Endodermal cell (in vitro differentiated cells): ENCODE results near the gene PTPRN2. TPM values are rescaled to one million over a fixed set of nuclear protein-coding genes. Genes with fewer than 3 reads are reported as not detected.

Experiments used
- DNase-seq: peaks from one replicate; pipeline ENCODE4 v3.0.0-alpha.2; 2017
- H3K27ac ChIP-seq: 2 replicates; pipeline ENCODE4 v1.5.1; 2013; ENCODE audit warnings: mild to moderate bottlenecking, low read depth, low read length, moderate library complexity
- H3K27me3 ChIP-seq: 2 replicates; pipeline ENCODE4 v1.6.1; 2013; ENCODE audit warnings: mild to moderate bottlenecking, low read length, moderate library complexity; ENCODE audit not compliant: insufficient read depth, control insufficient read depth, poor library complexity, severe bottlenecking
- H3K36me3 ChIP-seq: 2 replicates; pipeline ENCODE4 v1.7.0; 2013; ENCODE audit warnings: mild to moderate bottlenecking, low read length, moderate library complexity; ENCODE audit not compliant: control insufficient read depth, insufficient read depth
- H3K4me1 ChIP-seq: one replicate; pipeline ENCODE4 v1.7.0; 2013; ENCODE audit warnings: low read length; ENCODE audit not compliant: control insufficient read depth, insufficient read depth
- H3K4me3 ChIP-seq: 2 replicates; pipeline ENCODE4 v1.5.1; 2013; ENCODE audit warnings: mild to moderate bottlenecking, low read length, moderate library complexity
- H3K9ac ChIP-seq: 2 replicates; pipeline ENCODE4 v1.6.1; 2013; ENCODE audit warnings: mild to moderate bottlenecking, low read length, moderate library complexity; ENCODE audit not compliant: poor library complexity, severe bottlenecking; ENCODE audit errors: extremely low read depth
- H3K9me3 ChIP-seq: 2 replicates; pipeline ENCODE4 v1.6.1; 2013; ENCODE audit warnings: mild to moderate bottlenecking, low read length, moderate library complexity; ENCODE audit not compliant: control insufficient read depth
- H3K27ac Mint-ChIP-seq: 2 replicates; pipeline ENCODE4 v1.8.0; 2020; ENCODE audit warnings: mixed read lengths
- H3K27me3 Mint-ChIP-seq: 2 replicates; pipeline ENCODE4 v1.8.0; 2021; ENCODE audit warnings: mild to moderate bottlenecking, mixed read lengths; ENCODE audit not compliant: insufficient read depth
- H3K36me3 Mint-ChIP-seq: 2 replicates; pipeline ENCODE4 v1.8.0; 2020; ENCODE audit warnings: low read depth, mixed read lengths
- H3K4me1 Mint-ChIP-seq: 2 replicates; pipeline ENCODE4 v1.8.0; 2020; ENCODE audit warnings: mixed read lengths
- H3K4me3 Mint-ChIP-seq: 2 replicates; pipeline ENCODE4 v1.8.0; 2020; ENCODE audit warnings: mild to moderate bottlenecking, moderate library complexity, mixed read lengths
- H3K9me3 Mint-ChIP-seq: 2 replicates; pipeline ENCODE4 v1.8.0; 2020; ENCODE audit warnings: mild to moderate bottlenecking, mixed read lengths
- CTCF ChIP-seq: fragments of 200-600 bp; sonication (generic); conservative IDR thresholded peaks from 2 replicates; pipeline ENCODE4 v1.5.0; 2021; ENCODE audit warnings: antibody characterized with exemption, mild to moderate bottlenecking
- WGBS, 2 experiments: methylation state at CpG; one replicate each; pipeline versions ENCODE4 v1.1.5 to v1.1.7; 2013; ENCODE audit warnings: missing lambda C conversion rate in 2 of 2, mixed read lengths in 1 of 2; ENCODE audit not compliant: insufficient coverage in 1 of 2, insufficient read length in 1 of 2; 5-methylcytosine and 5-hydroxymethylcytosine counted together
- total RNA-seq, 2 donors: library from RNA; stranded (reverse); fragmentation: NEBNext Ultra II Directional in 1 of 2; extraction: Animal tissue kit (Norgen Biotek cat#: 25700) in 1 of 2; gene quantifications; 2 replicates in 1 of 2; 3 replicates in 1 of 2; pipeline ENCODE4 v1.2.1, GENCODE V29; 2021

Gene PTPRN2
- total RNA-seq, 2 donors from 2014 or later: 0.69 to 1.2 TPM

- no peaks in the 10 kb centered on the region for H3K36me3 ChIP-seq
- no peak overlapping the region for H3K4me3 ChIP-seq
- H3K9me3 ChIP-seq: peaks cover 62% of the 10 kb centered on the region
- H3K27ac ChIP-seq: no peak overlapping the region
- H3K27me3 ChIP-seq: no peaks in the 10 kb centered on the region
- no peak for TF ChIP-seq CTCF
- 86 to 92% methylated on average over 2 to 21 of the region's 21 CpGs for WGBS, 2 experiments
- H3K4me1 ChIP-seq: no peaks in the 10 kb centered on the region
- no peak overlapping the region for H3K9ac ChIP-seq
- no peak overlapping the region for H3K27ac Mint-ChIP-seq
- H3K9me3 Mint-ChIP-seq: no peaks in the 10 kb centered on the region
- H3K4me3 Mint-ChIP-seq: no peak overlapping the region
- H3K36me3 Mint-ChIP-seq: no peaks in the 10 kb centered on the region
- no peak for DNase-seq
- no peaks in the 10 kb centered on the region for H3K4me1 Mint-ChIP-seq
- H3K27me3 Mint-ChIP-seq: no peaks in the 10 kb centered on the region
These were observed 768.2 kb downstream of the PTPRN2 start for GRCh38 chr7:157819455-157819807.

GRCh38 chr7:157818701-157819454 is 768.7 kb downstream of the PTPRN2 start:
- Histone ChIP-seq H3K9ac (no peak overlapping the region), H3K36me3 (no peaks in the 10 kb centered on the region), H3K27ac (no peak overlapping the region), H3K4me3 (no peak overlapping the region), H3K9me3 (peaks cover 57% of the 10 kb centered on the region), H3K27me3 (no peaks in the 10 kb centered on the region), H3K4me1 (no peaks in the 10 kb centered on the region)
- no peak overlapping the region for H3K4me3 Mint-ChIP-seq
- H3K27ac Mint-ChIP-seq: no peak overlapping the region
- H3K4me1 Mint-ChIP-seq: no peaks in the 10 kb centered on the region
- no peaks in the 10 kb centered on the region for H3K36me3 Mint-ChIP-seq
- H3K9me3 Mint-ChIP-seq: no peaks in the 10 kb centered on the region
- no peak for DNase-seq
- TF ChIP-seq CTCF: no peak
- H3K27me3 Mint-ChIP-seq: no peaks in the 10 kb centered on the region
- WGBS, 2 experiments: 80 to 81% methylated on average over 5 to 20 of the region's 20 CpGs

DNA sequence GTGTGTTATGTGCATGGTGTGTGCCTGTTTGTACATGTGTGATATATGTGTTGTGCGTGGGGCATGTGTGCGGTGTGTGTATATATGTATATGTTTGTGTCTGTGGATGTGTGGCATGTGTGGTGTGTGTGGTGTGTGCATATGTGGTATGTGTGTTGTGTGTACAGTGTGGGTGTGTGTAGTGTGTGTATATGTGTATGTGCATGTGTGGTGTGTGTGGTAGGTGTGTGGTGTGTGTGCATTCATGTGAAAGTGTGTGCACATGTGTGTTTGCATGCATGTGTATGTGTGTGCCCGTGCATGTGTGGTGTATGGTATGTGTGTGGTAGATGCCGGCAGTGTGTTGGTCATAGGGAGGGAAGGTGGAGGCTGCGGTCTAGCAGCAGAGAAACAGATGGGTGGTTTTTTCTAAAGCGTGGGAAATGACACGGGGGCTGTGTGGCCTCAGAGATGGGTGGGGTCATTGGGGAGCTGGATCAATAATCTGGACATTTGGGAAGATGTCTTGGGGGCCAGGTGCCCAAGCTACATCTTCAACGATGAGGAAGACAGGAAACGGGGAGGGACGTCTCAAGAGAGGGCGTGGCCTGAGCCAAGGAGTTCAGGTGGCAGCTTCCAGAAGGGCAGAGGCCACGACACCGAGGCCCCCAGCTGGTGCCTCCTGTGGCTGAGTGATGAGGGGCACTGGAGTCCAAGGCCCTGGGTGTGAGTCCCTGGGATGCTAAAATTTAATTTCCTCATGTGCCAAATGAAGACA is 769.5 kb downstream of the PTPRN2 start:
- Histone ChIP-seq H3K9ac (no peak overlapping the region), H3K27me3 (no peaks in the 10 kb centered on the region), H3K36me3 (no peaks in the 10 kb centered on the region), H3K4me1 (no peaks in the 10 kb centered on the region), H3K27ac (no peak overlapping the region), H3K4me3 (no peak overlapping the region), H3K9me3 (peaks cover 56% of the 10 kb centered on the region)
- Mint-ChIP-seq H3K9me3 (no peaks in the 10 kb centered on the region), H3K36me3 (no peaks in the 10 kb centered on the region), H3K27me3 (no peaks in the 10 kb centered on the region), H3K27ac (no peak overlapping the region), H3K4me1 (no peaks in the 10 kb centered on the region), H3K4me3 (no peak overlapping the region)
- no peak for TF ChIP-seq CTCF
- no peak for DNase-seq
- 85 to 86% methylated on average over 6 to 13 of the region's 13 CpGs for WGBS, 2 experiments
